HCEC 1CT (cell line): Measurements from ENCODE around the gene S100A7A.
A peak's percentile ranks its signal among the peaks of the same experiment; 100 is the strongest.

Experiments
- DNase-seq: peaks from one replicate; pipeline ENCODE4 v3.0.0-alpha.2; 2017

Gene S100A7A

DNA sequence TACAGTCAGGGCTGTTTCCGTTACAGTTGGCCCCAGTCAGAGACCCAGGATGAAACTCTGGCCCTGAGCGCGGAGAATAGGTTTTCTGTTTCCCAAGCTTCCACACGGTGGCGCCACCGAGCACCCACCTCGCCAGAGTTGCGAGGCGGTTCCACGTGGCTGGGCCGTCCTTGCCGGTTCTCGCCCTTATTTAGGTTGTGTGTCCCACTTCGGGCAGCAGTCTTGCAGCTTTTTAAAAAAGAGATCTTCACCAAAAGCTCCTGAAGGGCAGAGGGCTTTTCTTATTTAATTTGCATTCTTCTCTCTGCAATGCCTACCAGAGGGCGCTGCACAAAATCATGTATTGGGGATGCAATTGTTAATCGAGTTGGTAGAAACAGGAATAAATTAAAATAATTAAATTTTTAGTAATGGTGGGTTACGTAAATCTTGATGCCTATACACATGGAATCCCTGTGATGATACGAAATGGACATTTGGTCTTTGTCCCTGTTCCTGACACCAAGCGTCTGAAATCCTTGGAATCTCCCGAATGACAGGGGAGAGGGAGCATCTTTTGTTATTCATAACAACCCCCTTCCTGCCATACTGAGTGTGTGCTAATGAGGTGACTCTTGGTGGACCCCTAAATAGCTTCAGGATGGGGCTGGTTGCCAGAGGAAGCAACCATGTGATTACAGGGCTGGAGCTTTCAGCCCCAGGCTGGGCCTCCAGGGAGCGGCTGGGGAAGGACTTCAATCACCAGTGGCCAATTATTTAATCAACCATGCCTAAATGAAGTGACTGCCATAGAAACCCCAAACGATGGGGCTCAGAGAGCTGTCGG, 49.7 kb downstream of the S100A7A start:
- peak; percentile 7 for DNase-seq

DNA sequence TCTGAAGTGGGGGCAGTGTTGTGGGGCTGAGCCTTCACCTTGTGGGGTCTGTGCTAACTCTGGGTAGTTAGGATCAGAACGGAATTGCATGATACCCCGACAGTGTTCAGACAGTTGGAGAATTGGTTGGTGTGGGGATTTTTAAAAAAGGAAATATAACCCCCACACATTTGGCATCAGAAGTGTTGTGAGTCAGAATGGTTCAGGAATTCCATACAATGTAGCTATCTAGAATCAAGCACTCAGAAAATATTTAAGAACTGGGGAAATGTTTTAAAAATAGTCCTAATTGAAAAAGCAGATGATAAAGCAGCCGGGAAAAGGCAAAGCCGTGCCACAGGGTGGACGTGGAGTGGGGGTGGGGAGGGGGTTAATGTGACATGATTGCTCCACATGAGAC, 50.6 kb downstream of the S100A7A start:
- peak; percentile 5 for DNase-seq

DNA sequence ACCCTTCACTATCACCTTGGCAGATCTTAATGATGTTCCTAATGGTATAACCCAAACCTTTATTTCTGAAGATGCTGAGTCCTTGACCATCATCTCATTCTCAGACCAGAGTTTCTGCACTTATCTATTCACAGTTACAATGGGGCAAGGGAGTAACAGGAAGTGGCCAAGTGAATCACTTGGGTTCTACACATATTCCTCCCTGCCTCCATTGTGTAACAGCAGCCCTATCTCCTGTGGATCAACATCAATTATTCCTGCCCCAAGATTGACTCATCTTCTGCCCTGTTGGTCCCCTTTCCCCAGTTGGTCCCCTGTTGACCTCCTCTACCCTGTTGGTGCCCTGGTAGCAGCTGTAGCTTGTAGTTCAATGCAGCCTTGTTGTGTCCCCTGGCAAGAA, 54.4 kb downstream of the S100A7A start:
- peak; percentile 10 for DNase-seq
